Measurements from ENCODE around the gene MCRIP1. TPM values are rescaled to one million over a fixed set of nuclear protein-coding genes. Genes with fewer than 3 reads are reported as not detected.

The MCRIP1 gene
- total and polyA plus RNA-seq, 2 of the 13 experiments (the other 11 are each of a cell fraction or from before 2014, with no cell fraction given) = 79.7 to 84.9 TPM

GRCh38 chr17:81831957-81832607 lies 1.0 kb downstream of the MCRIP1 start (continued):
- TF ChIP-seq ZBTB40 (IDR thresholded peaks at IDR 0.05) = no peak
- no peak for TF ChIP-seq ZBTB40 (CRISPR knock-in tag; IDR thresholded peaks at IDR 0.05)
- no peak for TF ChIP-seq ZNF3 (CRISPR knock-in tag; IDR thresholded peaks at IDR 0.05)
- no peak for TF ChIP-seq RFX1 (IDR thresholded peaks at IDR 0.05)
- TF ChIP-seq ZNF446 (CRISPR knock-in tag; IDR thresholded peaks at IDR 0.05) = no peak
- TF ChIP-seq ZNF264 (CRISPR knock-in tag; IDR thresholded peaks at IDR 0.05) = no peak
- no peak for TF ChIP-seq ZFAT (CRISPR knock-in tag; conservative IDR thresholded peaks at IDR 0.05)
- TF ChIP-seq AGO1 (IDR thresholded peaks at IDR 0.05; ENCODE audit: low read depth, low read length, poor library complexity, severe bottlenecking) = no peak
- no peak for TF ChIP-seq ZNF431 (CRISPR knock-in tag; IDR thresholded peaks at IDR 0.05; ENCODE audit: borderline replicate concordance, low read depth)
- TF ChIP-seq, protein P1, sequence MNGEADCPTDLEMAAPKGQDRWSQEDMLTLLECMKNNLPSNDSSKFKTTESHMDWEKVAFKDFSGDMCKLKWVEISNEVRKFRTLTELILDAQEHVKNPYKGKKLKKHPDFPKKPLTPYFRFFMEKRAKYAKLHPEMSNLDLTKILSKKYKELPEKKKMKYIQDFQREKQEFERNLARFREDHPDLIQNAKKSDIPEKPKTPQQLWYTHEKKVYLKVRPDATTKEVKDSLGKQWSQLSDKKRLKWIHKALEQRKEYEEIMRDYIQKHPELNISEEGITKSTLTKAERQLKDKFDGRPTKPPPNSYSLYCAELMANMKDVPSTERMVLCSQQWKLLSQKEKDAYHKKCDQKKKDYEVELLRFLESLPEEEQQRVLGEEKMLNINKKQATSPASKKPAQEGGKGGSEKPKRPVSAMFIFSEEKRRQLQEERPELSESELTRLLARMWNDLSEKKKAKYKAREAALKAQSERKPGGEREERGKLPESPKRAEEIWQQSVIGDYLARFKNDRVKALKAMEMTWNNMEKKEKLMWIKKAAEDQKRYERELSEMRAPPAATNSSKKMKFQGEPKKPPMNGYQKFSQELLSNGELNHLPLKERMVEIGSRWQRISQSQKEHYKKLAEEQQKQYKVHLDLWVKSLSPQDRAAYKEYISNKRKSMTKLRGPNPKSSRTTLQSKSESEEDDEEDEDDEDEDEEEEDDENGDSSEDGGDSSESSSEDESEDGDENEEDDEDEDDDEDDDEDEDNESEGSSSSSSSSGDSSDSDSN (CRISPR knock-in tag; IDR thresholded peaks at IDR 0.05) = no peak
- no peak for TF ChIP-seq SIX4 (CRISPR knock-in tag; IDR thresholded peaks at IDR 0.05)
- TF ChIP-seq ZNF354B (CRISPR knock-in tag; IDR thresholded peaks at IDR 0.05) = no peak
- TF ChIP-seq ZBTB34 (CRISPR knock-in tag; IDR thresholded peaks at IDR 0.05) = no peak
- TF ChIP-seq ZNF839 (CRISPR knock-in tag; IDR thresholded peaks at IDR 0.05; ENCODE audit: borderline replicate concordance) = peak; percentile 84; the same call in 1 of the 2 replicates
- no peak for TF ChIP-seq ZNF460 (CRISPR knock-in tag; IDR thresholded peaks at IDR 0.05; ENCODE audit: borderline replicate concordance)
- TF ChIP-seq ARID3A (IDR thresholded peaks at IDR 0.05; ENCODE audit: low read depth, low read length) = no peak
